Measurements from ENCODE around the gene TIAM1. TPM values are rescaled to one million over a fixed set of nuclear protein-coding genes. Genes with fewer than 3 reads are reported as not detected.

TIAM1 gene
- total RNA-seq, 4 donors from 2014 or later: 85.1 to 114 (median 99.6) TPM

DNA sequence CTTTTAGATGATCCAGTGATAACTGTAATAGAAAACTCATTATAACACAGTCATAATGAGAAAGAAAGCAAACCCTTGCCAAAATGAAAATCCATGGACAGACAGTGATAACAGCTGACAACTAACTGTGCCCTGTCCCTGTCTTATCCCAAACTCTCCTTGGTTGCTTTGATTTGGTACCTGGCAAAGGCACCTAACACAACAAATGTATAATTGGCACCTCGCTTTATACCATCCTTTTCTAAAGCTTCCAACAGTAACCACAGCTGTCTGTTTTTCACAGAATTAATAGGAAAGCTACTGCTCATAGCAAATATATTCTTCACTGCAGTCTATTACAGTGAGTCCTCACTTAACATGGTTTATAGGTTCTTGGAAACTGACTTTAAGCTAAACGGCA, 187.4 kb downstream of the TIAM1 start:
- no peak for DNase-seq (ENCODE audit: low spot score in 2 of 2)
- no peak for TF ChIP-seq POLR2A (IDR thresholded peaks at IDR 0.05)
- TF ChIP-seq, protein P1, sequence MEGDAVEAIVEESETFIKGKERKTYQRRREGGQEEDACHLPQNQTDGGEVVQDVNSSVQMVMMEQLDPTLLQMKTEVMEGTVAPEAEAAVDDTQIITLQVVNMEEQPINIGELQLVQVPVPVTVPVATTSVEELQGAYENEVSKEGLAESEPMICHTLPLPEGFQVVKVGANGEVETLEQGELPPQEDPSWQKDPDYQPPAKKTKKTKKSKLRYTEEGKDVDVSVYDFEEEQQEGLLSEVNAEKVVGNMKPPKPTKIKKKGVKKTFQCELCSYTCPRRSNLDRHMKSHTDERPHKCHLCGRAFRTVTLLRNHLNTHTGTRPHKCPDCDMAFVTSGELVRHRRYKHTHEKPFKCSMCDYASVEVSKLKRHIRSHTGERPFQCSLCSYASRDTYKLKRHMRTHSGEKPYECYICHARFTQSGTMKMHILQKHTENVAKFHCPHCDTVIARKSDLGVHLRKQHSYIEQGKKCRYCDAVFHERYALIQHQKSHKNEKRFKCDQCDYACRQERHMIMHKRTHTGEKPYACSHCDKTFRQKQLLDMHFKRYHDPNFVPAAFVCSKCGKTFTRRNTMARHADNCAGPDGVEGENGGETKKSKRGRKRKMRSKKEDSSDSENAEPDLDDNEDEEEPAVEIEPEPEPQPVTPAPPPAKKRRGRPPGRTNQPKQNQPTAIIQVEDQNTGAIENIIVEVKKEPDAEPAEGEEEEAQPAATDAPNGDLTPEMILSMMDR (IDR thresholded peaks at IDR 0.05): no peak
- WGBS, 2 donors: 96 to 98% methylated on average over 2 of the region's 2 CpGs
- intact Hi-C loops (cut with DNase I; ENCODE audit: low total_unique reads): no loop called here
- H3K4me3 ChIP-seq (ENCODE audit: low read depth, poor library complexity, severe bottlenecking): no peak overlapping the region

DNA sequence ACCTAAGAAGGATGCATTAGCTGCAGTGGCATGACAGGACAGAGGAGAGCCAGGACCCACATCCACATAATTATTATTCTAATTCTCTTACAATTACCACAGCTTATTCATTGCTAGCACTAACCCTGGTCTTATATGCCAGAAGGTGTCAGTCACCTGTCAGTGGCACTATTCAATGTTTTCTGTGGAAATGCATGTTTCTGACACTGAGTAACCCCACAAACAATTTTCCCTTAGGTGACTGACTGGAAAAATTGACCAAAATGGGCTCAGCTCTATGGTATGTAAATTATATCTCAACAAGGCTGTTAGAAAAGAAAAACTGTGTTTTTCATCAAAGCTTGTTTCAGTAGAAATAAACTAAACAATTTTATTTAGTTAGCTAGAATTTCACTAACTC, 187.9 kb downstream of the TIAM1 start:
- H3K4me3 ChIP-seq (ENCODE audit: low read depth, poor library complexity, severe bottlenecking): no peak overlapping the region
- TF ChIP-seq, protein P1 (IDR thresholded peaks at IDR 0.05): no peak
- TF ChIP-seq POLR2A (IDR thresholded peaks at IDR 0.05): no peak
- no peak for DNase-seq (ENCODE audit: low spot score in 2 of 2)
- intact Hi-C loops (cut with DNase I; ENCODE audit: low total_unique reads): no loop called here

DNA sequence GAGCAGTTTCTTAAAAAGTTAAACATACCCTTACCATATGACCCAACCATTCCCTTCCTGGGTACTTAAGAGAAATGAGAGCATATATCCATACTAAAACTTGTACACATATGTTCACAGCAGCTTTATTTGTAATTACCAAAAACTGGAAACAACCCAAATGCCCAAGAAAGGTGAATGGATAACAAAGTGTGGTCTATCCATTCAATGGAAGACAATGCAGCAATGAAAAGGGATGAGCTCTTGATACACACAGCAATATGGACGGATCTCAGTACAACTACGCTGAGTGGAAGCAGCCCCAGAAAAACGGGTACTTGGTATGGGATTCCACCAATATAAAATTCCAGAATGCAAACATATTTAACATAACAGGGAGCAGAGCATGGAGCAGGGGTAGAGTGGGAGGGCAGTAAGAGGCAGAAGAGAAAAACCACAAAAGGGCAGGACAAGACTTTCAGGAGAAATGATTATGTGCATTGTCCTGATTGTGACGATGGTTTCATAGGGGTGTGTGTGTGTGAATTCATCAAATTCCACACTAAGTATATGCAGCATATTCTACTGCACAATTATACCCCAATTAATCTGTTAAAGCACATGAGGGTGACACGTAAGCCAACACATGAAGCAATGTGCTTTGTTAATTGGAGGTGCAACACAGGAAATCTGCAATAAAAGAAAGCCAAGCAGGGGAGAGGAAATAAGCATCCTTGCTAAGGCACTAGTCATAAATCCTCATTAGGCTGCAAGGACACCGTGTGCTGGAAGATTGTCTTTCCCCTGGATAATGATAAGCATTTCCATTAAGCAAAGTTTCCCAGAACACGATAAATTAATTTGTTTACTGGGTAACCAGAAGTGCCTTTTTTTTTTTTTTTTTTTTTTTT, 192.7 kb downstream of the TIAM1 start:
- intact Hi-C loops (cut with DNase I; ENCODE audit: low total_unique reads): no loop called here
- 84 to 89% methylated on average over 7 of the region's 7 CpGs for WGBS, 2 donors
- H3K4me3 ChIP-seq (ENCODE audit: low read depth, poor library complexity, severe bottlenecking): no peak overlapping the region
- no peak for DNase-seq (ENCODE audit: low spot score in 2 of 2)
- TF ChIP-seq POLR2A (IDR thresholded peaks at IDR 0.05): no peak
- TF ChIP-seq, protein P1 (IDR thresholded peaks at IDR 0.05): no peak

DNA sequence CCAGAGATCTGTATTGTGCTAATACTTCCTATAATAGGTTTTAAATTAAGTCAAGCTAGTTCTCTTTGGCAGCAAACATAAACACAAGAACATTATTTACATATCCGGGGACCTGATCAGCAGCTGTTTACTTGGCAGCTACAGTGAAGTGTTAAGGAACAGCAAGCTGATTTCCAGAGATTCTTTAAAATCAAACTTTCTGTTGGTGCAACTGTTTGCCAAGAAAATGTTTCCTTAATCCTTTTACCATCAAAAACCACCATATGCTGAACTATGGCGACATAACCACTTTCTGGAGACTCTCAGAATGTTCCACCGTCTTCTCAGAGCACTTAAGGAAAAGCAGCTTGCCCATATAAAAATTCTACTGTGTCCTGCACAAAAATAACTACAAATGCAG, 198.8 kb downstream of the TIAM1 start:
- 36 to 52% methylated on average over 3 of the region's 3 CpGs for WGBS, 2 donors
- intact Hi-C loops (cut with DNase I; ENCODE audit: low total_unique reads): no loop called here
- no peak overlapping the region for H3K4me3 ChIP-seq (ENCODE audit: low read depth, poor library complexity, severe bottlenecking)
- no peak for TF ChIP-seq POLR2A (IDR thresholded peaks at IDR 0.05)
- TF ChIP-seq, protein P1 (IDR thresholded peaks at IDR 0.05): no peak
- DNase-seq (ENCODE audit: low spot score in 2 of 2): no peak

DNA sequence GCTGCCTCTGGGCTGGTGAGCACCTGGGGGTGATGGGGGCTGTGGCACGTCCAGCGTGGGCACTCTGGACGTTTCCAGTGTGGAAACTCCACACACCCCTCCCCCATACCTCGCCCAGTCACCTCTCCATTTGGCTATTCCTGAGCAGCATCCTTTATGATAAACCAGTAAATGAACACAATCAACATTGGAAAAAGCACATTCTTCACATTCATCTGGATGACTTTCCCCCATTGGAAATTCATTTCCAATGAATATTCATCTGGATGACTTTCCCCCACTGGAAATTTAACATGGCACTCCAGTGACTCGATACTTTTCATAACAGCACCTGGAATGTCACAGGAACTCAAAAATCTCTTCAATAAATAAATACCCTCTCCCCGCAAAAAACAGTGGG, 201.0 kb downstream of the TIAM1 start:
- WGBS, 2 donors: 86 to 89% methylated on average over 6 of the region's 6 CpGs
- intact Hi-C loops (cut with DNase I; ENCODE audit: low total_unique reads): no loop called here
- no peak overlapping the region for H3K4me3 ChIP-seq (ENCODE audit: low read depth, poor library complexity, severe bottlenecking)

More for the DNA sequence above, 201.0 kb downstream of the TIAM1 start:
- TF ChIP-seq, protein P1 (IDR thresholded peaks at IDR 0.05): no peak
- TF ChIP-seq POLR2A (IDR thresholded peaks at IDR 0.05): no peak
- DNase-seq (ENCODE audit: low spot score in 2 of 2): no peak

All from lower leg skin (tissue), 4 donors.